ENCODE measurements around the gene DES. TPM values are rescaled to one million over a fixed set of nuclear protein-coding genes. Genes with fewer than 3 reads are reported as not detected.

The DES gene
- total and polyA plus RNA-seq, 2 donors (not counting 3 experiments of a cell fraction or from before 2014, with no cell fraction given), result not detected

DNA sequence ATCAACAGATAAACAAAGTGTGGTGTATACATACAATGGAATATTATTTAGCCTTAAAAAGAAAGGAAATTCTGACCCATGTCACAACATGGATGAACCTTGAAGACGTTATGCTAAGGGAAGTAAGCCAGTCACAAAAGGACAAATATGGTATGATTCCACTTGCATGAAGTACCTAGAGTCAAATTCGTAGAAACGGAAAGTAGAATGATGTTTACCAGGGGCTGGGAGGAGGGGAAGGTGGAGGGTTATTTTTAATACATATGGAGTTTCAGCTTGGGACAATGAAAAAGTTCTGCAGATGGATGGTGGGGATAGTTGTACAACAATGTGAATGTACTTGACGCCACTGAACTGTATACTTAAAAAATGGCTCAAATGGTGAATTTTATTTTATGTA is 3.3 kb upstream of the DES start:
- POLR2A ChIA-PET, result no interaction called here
- DNase-seq (ENCODE audit: low read depth, low spot score) (no peak), FAIRE-seq (no peak)
- Histone ChIP-seq H3K79me2 (ENCODE audit: control insufficient read depth, insufficient read depth, low read length) (no peaks in the 10 kb centered on the region), H2AFZ (ENCODE audit: low read depth, low read length) (no peak overlapping the region), H3K9me1 (replicated peaks; ENCODE audit: control insufficient read depth, extremely low read depth, insufficient read depth, low read length) (no peaks in the 10 kb centered on the region), H3K9ac (replicated peaks; ENCODE audit: extremely low read depth, insufficient read depth, low read length) (no peak overlapping the region), H3K36me3 (ENCODE audit: control insufficient read depth in 2 of 2, extremely low read depth in 1 of 2, insufficient read depth in 2 of 2, low read length in 2 of 2) (no peaks in the 10 kb centered on the region), H3K4me1 (ENCODE audit: control insufficient read depth, extremely low read depth, insufficient read depth, low read length) (no peaks in the 10 kb centered on the region), H3K4me2 (ENCODE audit: insufficient read depth, low read length) (no peak overlapping the region), H3K4me3 (replicated peaks in 1 of 3; ENCODE audit: insufficient read depth in 1 of 3, low read depth in 1 of 3, low read length in 3 of 3) (no peak overlapping the region), H3K27ac (ENCODE audit: insufficient read depth, low read depth, low read length) (no peak overlapping the region), H3K9me3 (replicated peaks; ENCODE audit: control insufficient read depth, insufficient read depth, low read length) (no peaks in the 10 kb centered on the region), H4K20me1 (replicated peaks; ENCODE audit: control insufficient read depth, extremely low read depth, insufficient read depth, low read length) (no peaks in the 10 kb centered on the region), H3K27me3 (ENCODE audit: control insufficient read depth in 2 of 2, insufficient read depth in 2 of 2, low read length in 2 of 2) (peaks cover 26 to 30% of the 10 kb centered on the region in 2 experiments)
- TF ChIP-seq FOS (IDR thresholded peaks at IDR 0.05; ENCODE audit: borderline replicate concordance, insufficient read depth, low read length), result no peak
- no peak for TF ChIP-seq POLR2AphosphoS5 (IDR thresholded peaks at IDR 0.05; ENCODE audit: insufficient read depth, low read depth, low read length)
- no peak for TF ChIP-seq JUN (IDR thresholded peaks at IDR 0.05; ENCODE audit: borderline replicate concordance, insufficient read depth, insufficient read length, low read depth)
- TF ChIP-seq, protein P1, sequence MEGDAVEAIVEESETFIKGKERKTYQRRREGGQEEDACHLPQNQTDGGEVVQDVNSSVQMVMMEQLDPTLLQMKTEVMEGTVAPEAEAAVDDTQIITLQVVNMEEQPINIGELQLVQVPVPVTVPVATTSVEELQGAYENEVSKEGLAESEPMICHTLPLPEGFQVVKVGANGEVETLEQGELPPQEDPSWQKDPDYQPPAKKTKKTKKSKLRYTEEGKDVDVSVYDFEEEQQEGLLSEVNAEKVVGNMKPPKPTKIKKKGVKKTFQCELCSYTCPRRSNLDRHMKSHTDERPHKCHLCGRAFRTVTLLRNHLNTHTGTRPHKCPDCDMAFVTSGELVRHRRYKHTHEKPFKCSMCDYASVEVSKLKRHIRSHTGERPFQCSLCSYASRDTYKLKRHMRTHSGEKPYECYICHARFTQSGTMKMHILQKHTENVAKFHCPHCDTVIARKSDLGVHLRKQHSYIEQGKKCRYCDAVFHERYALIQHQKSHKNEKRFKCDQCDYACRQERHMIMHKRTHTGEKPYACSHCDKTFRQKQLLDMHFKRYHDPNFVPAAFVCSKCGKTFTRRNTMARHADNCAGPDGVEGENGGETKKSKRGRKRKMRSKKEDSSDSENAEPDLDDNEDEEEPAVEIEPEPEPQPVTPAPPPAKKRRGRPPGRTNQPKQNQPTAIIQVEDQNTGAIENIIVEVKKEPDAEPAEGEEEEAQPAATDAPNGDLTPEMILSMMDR (IDR thresholded peaks at IDR 0.05; ENCODE audit: extremely low read depth in 1 of 2, insufficient read depth in 1 of 2, low read depth in 1 of 2, low read length in 2 of 2), result no peak
- TF ChIP-seq MAX (IDR thresholded peaks at IDR 0.05; ENCODE audit: insufficient read depth, insufficient read length), result no peak
- no peak for TF ChIP-seq GATA2 (IDR thresholded peaks at IDR 0.05; ENCODE audit: insufficient read depth, insufficient read length, low read depth, low read length)
- TF ChIP-seq POLR2A (IDR thresholded peaks at IDR 0.05; ENCODE audit: low read depth, low read length), result no peak
- TF ChIP-seq EZH2 (IDR thresholded peaks at IDR 0.05; ENCODE audit: borderline replicate concordance, low read depth, low read length, severe bottlenecking), result no peak
- dilution Hi-C loops (cut with MboI; ENCODE audit: extremely low pct_ligation_motif_present, low sequenced_read_pairs) (no loop called here), intact Hi-C loops (cut with micrococcal nuclease) (no loop called here)
- CTCF ChIA-PET, result interaction anchor here (1.6 kb wide), 1 partner anchor 115 kb away, joined by 7 read pairs; no protein-coding TSS in a partner anchor
- BruUV-seq (replicated peaks), result no TSS peak
